Parathyroid adenoma (tissue), 2 donors: ENCODE results near the gene CCDC57.

Experiments
- H2AFZ ChIP-seq: fragments of 300-600 bp; sonication (generic); one replicate; pipeline ENCODE4 v1.7.0; 2017; ENCODE audit warnings: antibody characterized with exemption, mild to moderate bottlenecking
- H3K27ac ChIP-seq: fragments of 300-600 bp; sonication (generic); one replicate; pipeline ENCODE4 v1.7.0; 2017
- H3K27me3 ChIP-seq: fragments of 300-600 bp; sonication (generic); one replicate; pipeline ENCODE4 v1.7.0; 2017; ENCODE audit warnings: low read length; ENCODE audit not compliant: control insufficient read depth, insufficient read depth
- H3K36me3 ChIP-seq: fragments of 300-600 bp; sonication (generic); one replicate; pipeline ENCODE4 v1.7.0; 2017; ENCODE audit warnings: low read length; ENCODE audit not compliant: control insufficient read depth, insufficient read depth
- H3K4me1 ChIP-seq: fragments of 300-600 bp; sonication (generic); one replicate; pipeline ENCODE4 v1.7.0; 2017; ENCODE audit warnings: control low read depth
- H3K4me2 ChIP-seq: fragments of 300-600 bp; sonication (generic); one replicate; pipeline ENCODE4 v1.7.0; 2017; ENCODE audit warnings: low read length
- H3K4me3 ChIP-seq: fragments of 300-600 bp; sonication (generic); one replicate; pipeline ENCODE4 v1.7.0; 2017; ENCODE audit warnings: low read depth, low read length
- H3K79me2 ChIP-seq: fragments of 300-600 bp; sonication (generic); one replicate; pipeline ENCODE4 v1.7.0; 2017; ENCODE audit warnings: control low read depth
- H3K9ac ChIP-seq: fragments of 300-600 bp; sonication (generic); one replicate; pipeline ENCODE4 v1.7.0; 2017; ENCODE audit warnings: mild to moderate bottlenecking
- H3K9me3 ChIP-seq: fragments of 300-600 bp; sonication (generic); one replicate; pipeline ENCODE4 v1.7.0; 2017; ENCODE audit warnings: low read length; ENCODE audit not compliant: control insufficient read depth
- TF ChIP-seq, protein P1 (sequence below): fragments of 300-600 bp; sonication (generic); IDR thresholded peaks from one replicate; pipeline ENCODE4 v1.7.0; 2017; ENCODE audit warnings: antibody characterized with exemption, mild to moderate bottlenecking
- donor health status: primary hyperparathyroidism.

CCDC57 gene

DNA sequence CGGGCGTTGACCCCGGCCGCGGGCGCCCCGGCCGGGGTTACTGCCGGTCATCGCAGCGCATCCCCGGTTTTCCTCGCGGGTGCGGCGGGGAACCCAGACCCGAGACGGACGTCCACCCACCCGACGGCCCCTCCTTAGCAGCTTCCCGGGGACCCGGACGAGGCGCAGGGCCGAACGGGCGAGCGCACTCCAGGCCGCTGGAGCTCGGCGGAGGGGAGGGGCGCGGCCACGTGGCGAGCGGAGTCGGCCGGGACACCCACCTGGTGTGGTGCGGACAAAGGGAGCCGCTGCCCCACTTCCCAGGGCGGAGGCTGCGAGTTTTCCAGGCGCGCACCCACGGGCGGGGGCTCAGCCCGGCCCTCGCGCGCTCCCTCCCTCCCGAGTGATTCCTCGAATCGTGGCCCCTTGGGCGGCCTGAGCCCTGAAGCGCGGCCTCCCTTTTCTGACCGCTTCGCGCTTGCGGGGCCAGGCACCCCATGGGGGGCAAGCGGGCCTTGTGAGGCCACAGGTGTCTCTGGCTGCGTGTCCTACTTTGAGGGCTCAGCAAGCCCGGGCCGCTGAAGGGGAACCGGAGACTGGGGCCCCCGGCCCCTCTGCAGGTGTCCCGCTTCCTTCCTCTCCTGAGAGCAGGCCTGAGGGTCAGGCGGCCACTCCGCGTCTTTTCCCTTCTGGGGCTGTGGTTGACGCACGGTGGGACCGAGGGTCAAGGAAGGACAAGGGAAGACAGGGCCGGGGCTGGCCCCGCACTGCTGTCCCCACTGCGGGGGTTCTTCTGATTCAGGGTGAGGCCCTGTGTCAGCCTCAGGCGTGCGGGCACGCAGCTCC, 113.5 kb downstream of the CCDC57 start:
- H3K27ac ChIP-seq: peak overlapping the region; percentile 67
- no peaks in the 10 kb centered on the region for H3K36me3 ChIP-seq
- peak overlapping the region; percentile 57 for H3K4me3 ChIP-seq
- TF ChIP-seq, protein P1, sequence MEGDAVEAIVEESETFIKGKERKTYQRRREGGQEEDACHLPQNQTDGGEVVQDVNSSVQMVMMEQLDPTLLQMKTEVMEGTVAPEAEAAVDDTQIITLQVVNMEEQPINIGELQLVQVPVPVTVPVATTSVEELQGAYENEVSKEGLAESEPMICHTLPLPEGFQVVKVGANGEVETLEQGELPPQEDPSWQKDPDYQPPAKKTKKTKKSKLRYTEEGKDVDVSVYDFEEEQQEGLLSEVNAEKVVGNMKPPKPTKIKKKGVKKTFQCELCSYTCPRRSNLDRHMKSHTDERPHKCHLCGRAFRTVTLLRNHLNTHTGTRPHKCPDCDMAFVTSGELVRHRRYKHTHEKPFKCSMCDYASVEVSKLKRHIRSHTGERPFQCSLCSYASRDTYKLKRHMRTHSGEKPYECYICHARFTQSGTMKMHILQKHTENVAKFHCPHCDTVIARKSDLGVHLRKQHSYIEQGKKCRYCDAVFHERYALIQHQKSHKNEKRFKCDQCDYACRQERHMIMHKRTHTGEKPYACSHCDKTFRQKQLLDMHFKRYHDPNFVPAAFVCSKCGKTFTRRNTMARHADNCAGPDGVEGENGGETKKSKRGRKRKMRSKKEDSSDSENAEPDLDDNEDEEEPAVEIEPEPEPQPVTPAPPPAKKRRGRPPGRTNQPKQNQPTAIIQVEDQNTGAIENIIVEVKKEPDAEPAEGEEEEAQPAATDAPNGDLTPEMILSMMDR: no peak
- H2AFZ ChIP-seq: peak overlapping the region; percentile 75
- no peaks in the 10 kb centered on the region for H3K27me3 ChIP-seq
- no peak overlapping the region for H3K9ac ChIP-seq
- H3K4me1 ChIP-seq: peaks cover 31% of the 10 kb centered on the region
- peaks cover 13% of the 10 kb centered on the region for H3K79me2 ChIP-seq
- H3K9me3 ChIP-seq: no peaks in the 10 kb centered on the region
- H3K4me2 ChIP-seq: peak overlapping the region; percentile 93

DNA sequence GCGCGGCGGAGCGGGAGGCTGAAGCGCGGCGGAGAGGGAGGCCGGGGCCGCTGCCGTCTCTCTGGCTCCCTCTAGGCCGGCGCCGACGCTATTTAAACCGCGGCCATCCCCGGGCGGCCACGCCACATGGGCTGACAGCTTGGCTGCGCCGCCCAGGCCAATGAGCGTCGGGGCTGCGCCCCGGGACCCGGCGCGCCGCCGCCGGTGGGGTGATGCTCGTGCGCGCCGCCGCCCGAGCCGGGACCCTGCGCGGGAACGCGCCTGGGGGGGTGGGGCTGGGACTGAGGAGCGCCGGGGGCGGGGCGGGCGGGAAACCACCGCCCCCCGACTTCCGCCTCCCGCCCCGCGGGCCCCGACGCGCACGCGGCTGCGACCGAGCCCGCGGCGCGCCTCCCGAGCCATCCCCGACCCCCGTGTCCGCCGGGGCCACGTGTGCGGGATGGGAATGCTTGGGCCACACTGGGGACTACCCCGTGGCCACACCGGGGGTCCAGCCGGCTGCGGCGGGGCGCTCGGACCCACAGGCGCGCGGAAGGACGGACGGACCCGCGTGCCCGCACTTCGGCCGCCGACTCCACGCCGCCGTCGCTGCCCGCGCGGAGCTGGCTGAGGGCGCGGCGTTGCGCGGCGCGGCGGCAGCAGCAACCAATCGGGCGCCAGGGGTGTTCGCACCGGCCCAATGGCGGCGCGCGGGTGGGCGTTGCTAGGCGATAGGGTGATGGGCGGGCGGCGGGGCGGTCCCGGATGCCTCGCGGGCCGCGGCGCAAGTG, 114.3 kb downstream of the CCDC57 start, which contains the start of gene FASN:
Gene FASN (minus strand): TSS at position 68 of the 770 bp plus-strand sequence. CDS start 1,791 bp downstream, outside the sequence.
- Histone ChIP-seq H3K4me1 (peaks cover 25% of the 10 kb centered on the region), H3K79me2 (peaks cover 13% of the 10 kb centered on the region), H3K9ac (peak within 1 kb of the TSS; percentile 50), H2AFZ (peak within 1 kb of the TSS; percentile 82), H3K4me2 (peak within 1 kb of the TSS; percentile 93), H3K27me3 (no peaks in the 10 kb centered on the region), H3K27ac (peak within 1 kb of the TSS; percentile 69), H3K9me3 (no peaks in the 10 kb centered on the region), H3K36me3 (no peaks in the 10 kb centered on the region), H3K4me3 (peak within 1 kb of the TSS; percentile 64)
- TF ChIP-seq, protein P1: peak; percentile 55

DNA sequence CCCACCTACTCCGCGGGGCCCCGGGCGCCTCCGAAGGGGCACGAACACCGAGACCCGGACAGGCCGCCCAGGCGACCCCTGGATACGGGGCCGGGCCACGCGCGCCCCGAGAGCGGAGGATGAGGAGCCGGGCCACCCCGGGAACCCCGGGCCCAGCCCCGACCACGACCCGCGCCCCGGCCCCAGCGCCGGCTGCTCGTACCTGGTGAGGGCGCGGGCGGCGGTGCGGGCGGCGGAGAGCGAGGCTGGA, 114.8 kb downstream of the CCDC57 start:
- Histone ChIP-seq H3K79me2 (peaks cover 13% of the 10 kb centered on the region), H3K27ac (peak overlapping the region; percentile 47), H3K27me3 (no peaks in the 10 kb centered on the region), H3K4me2 (peak overlapping the region; percentile 89), H3K4me1 (peaks cover 25% of the 10 kb centered on the region), H3K9ac (peak overlapping the region; percentile 50), H3K36me3 (no peaks in the 10 kb centered on the region), H3K4me3 (peak overlapping the region; percentile 64), H3K9me3 (no peaks in the 10 kb centered on the region), H2AFZ (peak overlapping the region; percentile 82)
- TF ChIP-seq, protein P1: no peak

DNA sequence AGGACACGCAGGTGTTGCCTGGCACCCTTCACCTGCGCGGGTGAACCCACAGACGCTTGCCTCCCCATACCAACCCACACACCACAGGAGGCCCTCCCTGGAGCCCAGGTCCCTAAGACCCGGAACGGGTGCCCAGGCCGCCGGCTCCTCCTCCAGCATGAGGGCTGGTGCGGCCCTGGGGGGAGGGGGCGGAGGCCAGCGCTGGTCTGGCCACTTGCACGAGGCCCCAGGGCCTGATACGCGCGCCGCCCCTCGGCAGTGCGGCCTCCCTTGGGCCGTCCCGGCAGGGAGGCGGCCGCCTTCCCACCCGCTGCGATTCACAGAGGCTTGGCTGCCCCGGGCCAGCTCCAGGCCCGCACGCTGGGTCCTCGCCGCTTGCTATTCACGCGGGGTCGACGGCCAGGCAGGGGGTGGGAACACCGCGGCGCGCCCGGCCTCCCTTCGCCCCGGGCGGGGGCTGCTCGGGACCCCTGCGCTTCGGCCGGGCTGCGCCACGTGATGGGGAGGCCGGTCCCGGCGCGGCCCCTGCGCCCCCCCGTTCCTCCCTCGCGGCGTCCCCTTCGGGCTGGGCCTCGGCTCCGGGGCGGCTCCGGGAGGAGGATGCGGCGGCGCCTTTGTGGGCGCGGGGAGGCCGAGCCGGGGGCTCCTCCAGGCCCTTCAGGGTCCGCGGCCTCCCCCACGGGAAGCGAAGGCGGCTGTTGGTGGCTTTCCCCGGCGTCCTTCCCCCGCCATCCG, 115.3 kb downstream of the CCDC57 start:
- peak overlapping the region; percentile 64 for H3K4me3 ChIP-seq
- peaks cover 13% of the 10 kb centered on the region for H3K79me2 ChIP-seq
- peak overlapping the region; percentile 82 for H2AFZ ChIP-seq
- no peaks in the 10 kb centered on the region for H3K36me3 ChIP-seq
- H3K27me3 ChIP-seq: no peaks in the 10 kb centered on the region
- TF ChIP-seq, protein P1: no peak
- H3K27ac ChIP-seq: peak overlapping the region; percentile 47
- H3K4me1 ChIP-seq: peaks cover 25% of the 10 kb centered on the region
- H3K4me2 ChIP-seq: peak overlapping the region; percentile 89
- peak overlapping the region; percentile 50 for H3K9ac ChIP-seq
- no peaks in the 10 kb centered on the region for H3K9me3 ChIP-seq
